ENCODE data around the gene SLC12A3.

Gene SLC12A3

DNA sequence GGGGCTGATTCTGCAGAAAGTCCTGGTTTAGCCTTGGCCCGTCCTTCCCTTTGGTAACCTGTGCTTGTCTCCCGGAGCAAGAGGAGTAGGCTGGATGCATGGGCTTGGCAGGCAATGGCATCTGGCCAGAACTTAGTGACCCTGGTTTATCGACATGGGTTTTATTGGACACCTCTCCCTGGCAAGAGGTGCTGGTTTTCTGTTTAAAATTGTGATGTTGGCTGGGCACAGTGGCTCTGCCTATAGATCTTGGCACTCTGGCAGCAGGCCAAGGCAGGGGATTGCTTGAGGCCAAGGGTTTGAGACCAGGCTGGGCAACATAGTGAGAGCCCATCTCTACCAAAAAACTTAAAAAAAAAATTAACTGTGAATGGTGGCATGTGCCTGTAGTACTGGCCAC lies 31.2 kb downstream of the SLC12A3 start:
- H3K27ac Mint-ChIP-seq, result peak overlapping the region in 1 of 2 donors; percentile 44
- peaks cover 3% of the 10 kb centered on the region for H3K36me3 Mint-ChIP-seq (ENCODE audit: insufficient read depth)
- H3K9me3 Mint-ChIP-seq, result no peaks in the 10 kb centered on the region
- no peak overlapping the region for H3K4me3 Mint-ChIP-seq
- ATAC-seq (replicated peaks) (no peak), DNase-seq (no peak)
- H3K27me3 Mint-ChIP-seq, result peaks cover 5 to 8% of the 10 kb centered on the region in 2 donors
- peaks cover 16 to 17% of the 10 kb centered on the region in 2 donors for H3K4me1 Mint-ChIP-seq (ENCODE audit: low read depth in 2 of 2)

GRCh38 chr16:56897026-56897799 lies 32.2 kb downstream of the SLC12A3 start:
- peaks cover 3% of the 10 kb centered on the region for H3K36me3 Mint-ChIP-seq (ENCODE audit: insufficient read depth)
- no peaks in the 10 kb centered on the region for H3K9me3 Mint-ChIP-seq
- no peak overlapping the region for H3K4me3 Mint-ChIP-seq
- peaks cover 16 to 17% of the 10 kb centered on the region in 2 donors for H3K4me1 Mint-ChIP-seq (ENCODE audit: low read depth in 2 of 2)
- DNase-seq (no peak), ATAC-seq (replicated peaks) (no peak)
- no peak overlapping the region for H3K27ac Mint-ChIP-seq
- H3K27me3 Mint-ChIP-seq, result peaks cover 7 to 17% of the 10 kb centered on the region in 2 donors

GRCh38 chr16:56898847-56899246 lies 33.8 kb downstream of the SLC12A3 start:
- H3K4me3 Mint-ChIP-seq, result peak overlapping the region in 1 of 2 donors; percentile 25

DNA sequence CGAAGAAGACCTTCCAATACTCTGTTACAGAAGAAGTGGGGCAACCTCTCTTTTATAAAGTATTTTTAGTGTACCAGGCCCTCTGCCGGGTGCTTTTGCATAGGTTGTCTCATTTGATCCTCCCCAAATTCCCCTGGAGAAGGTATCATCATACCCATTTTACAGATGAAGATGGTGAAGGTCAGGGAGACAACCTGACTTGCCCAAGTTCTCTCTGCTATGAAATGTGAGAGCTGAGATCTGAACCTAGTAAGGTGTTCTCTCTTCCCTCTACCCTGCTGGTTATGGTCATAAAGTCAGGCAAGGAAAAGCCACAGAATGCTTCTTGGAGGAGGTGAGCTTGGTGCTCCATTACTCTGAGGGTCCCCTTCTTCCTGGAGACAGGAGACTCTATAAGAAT lies 38.9 kb downstream of the SLC12A3 start:
- H3K9me3 Mint-ChIP-seq, result no peaks in the 10 kb centered on the region
- H3K4me1 Mint-ChIP-seq (ENCODE audit: low read depth in 2 of 2), result peaks cover 12 to 13% of the 10 kb centered on the region in 2 donors
- no peak for DNase-seq
- no peak for ATAC-seq (replicated peaks)
- peaks cover 7 to 17% of the 10 kb centered on the region in 2 donors for H3K27me3 Mint-ChIP-seq
- H3K27ac Mint-ChIP-seq, result no peak overlapping the region
- H3K36me3 Mint-ChIP-seq (ENCODE audit: insufficient read depth), result no peaks in the 10 kb centered on the region
- H3K4me3 Mint-ChIP-seq, result no peak overlapping the region

More at GRCh38 chr16:56898847-56899246, 33.8 kb downstream of the SLC12A3 start:
- Mint-ChIP-seq H3K27ac (peak overlapping the region in 1 of 2 donors; percentile 17), H3K4me1 (ENCODE audit: low read depth in 2 of 2) (peaks cover 16 to 17% of the 10 kb centered on the region in 2 donors), H3K9me3 (no peaks in the 10 kb centered on the region), H3K36me3 (ENCODE audit: insufficient read depth) (peaks cover 3% of the 10 kb centered on the region), H3K27me3 (peaks cover 7 to 17% of the 10 kb centered on the region in 2 donors)
- ATAC-seq (replicated peaks) (peak; percentile 77), DNase-seq (no peak)

GRCh38 chr16:56907401-56907800 lies 42.4 kb downstream of the SLC12A3 start:
- H3K36me3 Mint-ChIP-seq (ENCODE audit: insufficient read depth), result peaks cover 2% of the 10 kb centered on the region
- H3K4me3 Mint-ChIP-seq, result no peak overlapping the region
- no peaks in the 10 kb centered on the region for H3K9me3 Mint-ChIP-seq
- ATAC-seq (replicated peaks) (no peak), DNase-seq (no peak)
- peak overlapping the region in 1 of 2 donors; percentile 49 for H3K27ac Mint-ChIP-seq
- H3K27me3 Mint-ChIP-seq, result peaks cover 2 to 5% of the 10 kb centered on the region in 2 donors
- H3K4me1 Mint-ChIP-seq (ENCODE audit: low read depth in 2 of 2), result peaks cover 0 to 2% of the 10 kb centered on the region in 2 donors

DNA sequence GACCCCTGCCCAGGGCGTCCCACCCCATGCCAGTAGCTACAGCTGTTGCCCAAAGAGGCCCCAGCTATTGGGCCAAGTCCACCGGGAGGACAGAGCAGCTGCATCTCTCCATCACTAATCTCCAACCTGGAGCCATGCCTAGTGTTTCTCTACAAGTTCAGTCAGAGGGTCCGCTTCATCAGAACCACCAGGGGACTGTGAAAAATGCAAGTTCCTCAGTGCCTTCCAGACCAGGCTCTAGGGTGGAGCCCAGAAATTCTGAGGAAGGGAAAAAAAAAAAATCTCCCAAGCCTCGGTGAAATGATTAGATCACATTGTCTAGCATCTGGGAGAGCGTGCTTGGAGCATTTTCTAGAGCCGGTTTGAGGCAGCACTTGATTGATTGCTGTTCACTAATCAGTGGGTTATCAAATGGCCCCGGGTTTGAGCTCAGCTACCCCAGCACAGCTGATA lies 44.5 kb downstream of the SLC12A3 start:
- Mint-ChIP-seq H3K36me3 (ENCODE audit: insufficient read depth) (peaks cover 2% of the 10 kb centered on the region), H3K9me3 (no peaks in the 10 kb centered on the region), H3K4me1 (ENCODE audit: low read depth in 2 of 2) (peaks cover 0 to 2% of the 10 kb centered on the region in 2 donors), H3K27me3 (peaks cover 7 to 19% of the 10 kb centered on the region in 2 donors), H3K4me3 (no peak overlapping the region), H3K27ac (no peak overlapping the region)
- ATAC-seq (replicated peaks), result no peak
- no peak for DNase-seq

DNA sequence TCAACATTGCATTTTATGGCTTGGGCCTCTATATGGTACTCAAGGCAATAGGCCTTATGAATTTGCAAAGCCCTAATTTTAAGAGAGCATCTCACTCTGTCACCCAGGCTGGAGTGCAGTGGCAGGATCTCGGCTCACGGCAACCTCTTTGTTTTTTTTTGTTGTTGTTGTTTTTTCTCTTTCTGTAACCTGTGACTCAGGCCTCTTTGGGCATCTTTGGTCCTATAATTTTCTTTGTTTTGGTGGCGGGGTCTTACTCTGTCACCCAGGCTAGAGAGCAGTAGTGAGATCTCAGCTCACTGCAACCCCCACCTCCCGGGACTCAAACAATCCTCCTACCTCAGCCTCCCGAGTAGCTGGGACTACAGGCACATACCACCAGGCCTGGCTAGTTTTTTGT lies 45.1 kb downstream of the SLC12A3 start:
- peaks cover 2% of the 10 kb centered on the region for H3K36me3 Mint-ChIP-seq (ENCODE audit: insufficient read depth)
- H3K27ac Mint-ChIP-seq, result no peak overlapping the region
- no peaks in the 10 kb centered on the region for H3K9me3 Mint-ChIP-seq
- H3K27me3 Mint-ChIP-seq, result peaks cover 7 to 23% of the 10 kb centered on the region in 2 donors
- peaks cover 0 to 2% of the 10 kb centered on the region in 2 donors for H3K4me1 Mint-ChIP-seq (ENCODE audit: low read depth in 2 of 2)
- H3K4me3 Mint-ChIP-seq, result no peak overlapping the region
- no peak for ATAC-seq (replicated peaks)
- no peak for DNase-seq

DNA sequence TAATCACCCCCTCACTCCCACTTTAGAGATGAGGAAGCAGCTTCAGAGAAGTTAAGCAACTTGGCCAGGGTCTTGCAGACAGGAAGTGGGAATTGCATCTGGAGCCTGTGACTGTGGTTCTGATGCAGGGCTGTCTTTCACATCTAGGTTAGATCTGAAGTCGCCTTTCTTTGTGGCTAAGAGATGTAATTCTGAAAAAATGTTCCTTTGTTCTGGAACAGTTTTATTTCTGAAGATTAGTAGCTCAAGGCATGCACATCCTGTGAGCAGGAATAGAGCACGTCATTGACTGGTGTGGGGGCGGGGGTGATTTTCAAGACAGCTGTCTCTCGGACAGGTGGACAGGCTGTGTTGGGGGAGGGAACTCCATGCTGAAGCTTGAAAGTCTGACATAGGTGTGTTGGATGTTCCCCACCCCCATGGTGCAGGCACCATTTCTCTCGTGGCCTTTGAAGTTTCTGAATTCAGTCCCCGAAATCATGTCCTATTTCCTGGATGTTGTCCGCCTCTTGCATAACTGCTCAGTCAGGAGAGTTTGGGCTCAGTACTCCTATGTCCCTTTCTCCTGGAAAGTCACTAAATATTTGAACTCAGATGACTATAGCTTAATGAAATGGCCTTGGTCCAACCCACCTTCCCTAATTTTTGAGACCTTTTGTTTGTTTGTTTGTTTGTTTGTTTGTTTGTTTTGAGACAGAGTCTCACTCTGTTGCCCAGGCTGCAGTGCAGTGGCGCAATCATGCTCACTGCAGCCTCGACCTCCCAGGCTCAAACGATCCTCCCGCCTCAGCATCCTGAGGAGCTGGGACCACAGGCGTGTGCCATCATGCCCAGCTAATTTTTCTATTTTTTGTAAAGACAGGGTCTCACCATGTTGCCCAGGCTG lies 45.9 kb downstream of the SLC12A3 start:
- Mint-ChIP-seq H3K4me3 (no peak overlapping the region), H3K4me1 (ENCODE audit: low read depth in 2 of 2) (peaks cover 0 to 2% of the 10 kb centered on the region in 2 donors), H3K9me3 (no peaks in the 10 kb centered on the region), H3K27me3 (peaks cover 7 to 23% of the 10 kb centered on the region in 2 donors), H3K27ac (peak overlapping the region in 1 of 2 donors; percentile 67), H3K36me3 (ENCODE audit: insufficient read depth) (peaks cover 2% of the 10 kb centered on the region)
- no peak for DNase-seq
- ATAC-seq (replicated peaks), result no peak

DNA sequence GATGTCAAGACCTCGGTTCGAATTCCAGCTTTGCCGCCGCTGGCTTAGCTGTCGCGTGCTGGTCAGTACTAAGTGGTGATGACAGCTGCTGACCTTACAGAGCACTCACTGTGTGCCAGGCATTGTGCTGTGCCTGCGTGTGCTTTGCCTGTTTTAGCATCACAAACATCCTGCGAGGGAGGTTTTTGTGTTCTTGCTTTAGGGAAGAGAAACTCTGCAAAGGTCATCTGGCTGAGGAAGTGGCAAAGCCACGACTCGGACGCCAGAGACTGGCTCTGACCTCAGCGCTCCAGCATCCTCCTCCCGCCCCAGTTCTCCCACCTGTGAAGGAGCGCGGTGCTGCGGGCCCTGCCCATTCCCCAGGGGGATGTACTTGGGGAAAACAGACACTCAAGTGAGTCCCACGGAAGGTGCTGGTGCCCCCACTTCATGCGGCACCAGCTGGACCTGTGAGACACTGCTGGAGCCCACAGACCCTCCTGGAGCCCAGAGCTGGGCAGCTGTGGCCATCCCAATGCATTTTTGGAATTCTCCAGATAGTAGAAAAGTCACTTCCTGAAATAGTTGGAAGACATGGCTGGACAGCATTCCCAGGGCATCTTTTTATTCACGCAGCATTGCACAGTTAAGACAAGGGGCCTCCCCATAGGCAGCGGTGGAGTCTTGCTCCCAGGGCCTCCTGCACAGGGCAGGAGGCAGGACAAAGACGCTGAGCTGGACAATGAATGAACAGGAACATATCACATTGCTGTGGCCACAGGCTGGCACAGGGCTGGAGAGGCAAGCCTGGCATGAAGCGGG lies 47.0 kb downstream of the SLC12A3 start:
- peak overlapping the region in 1 of 2 donors; percentile 67 for H3K27ac Mint-ChIP-seq
- H3K4me1 Mint-ChIP-seq (ENCODE audit: low read depth in 2 of 2), result peaks cover 6 to 9% of the 10 kb centered on the region in 2 donors
- H3K9me3 Mint-ChIP-seq, result no peaks in the 10 kb centered on the region
- peaks cover 7 to 23% of the 10 kb centered on the region in 2 donors for H3K27me3 Mint-ChIP-seq
- peaks cover 2% of the 10 kb centered on the region for H3K36me3 Mint-ChIP-seq (ENCODE audit: insufficient read depth)
- no peak for DNase-seq
- ATAC-seq (replicated peaks), result no peak
- no peak overlapping the region for H3K4me3 Mint-ChIP-seq

DNA sequence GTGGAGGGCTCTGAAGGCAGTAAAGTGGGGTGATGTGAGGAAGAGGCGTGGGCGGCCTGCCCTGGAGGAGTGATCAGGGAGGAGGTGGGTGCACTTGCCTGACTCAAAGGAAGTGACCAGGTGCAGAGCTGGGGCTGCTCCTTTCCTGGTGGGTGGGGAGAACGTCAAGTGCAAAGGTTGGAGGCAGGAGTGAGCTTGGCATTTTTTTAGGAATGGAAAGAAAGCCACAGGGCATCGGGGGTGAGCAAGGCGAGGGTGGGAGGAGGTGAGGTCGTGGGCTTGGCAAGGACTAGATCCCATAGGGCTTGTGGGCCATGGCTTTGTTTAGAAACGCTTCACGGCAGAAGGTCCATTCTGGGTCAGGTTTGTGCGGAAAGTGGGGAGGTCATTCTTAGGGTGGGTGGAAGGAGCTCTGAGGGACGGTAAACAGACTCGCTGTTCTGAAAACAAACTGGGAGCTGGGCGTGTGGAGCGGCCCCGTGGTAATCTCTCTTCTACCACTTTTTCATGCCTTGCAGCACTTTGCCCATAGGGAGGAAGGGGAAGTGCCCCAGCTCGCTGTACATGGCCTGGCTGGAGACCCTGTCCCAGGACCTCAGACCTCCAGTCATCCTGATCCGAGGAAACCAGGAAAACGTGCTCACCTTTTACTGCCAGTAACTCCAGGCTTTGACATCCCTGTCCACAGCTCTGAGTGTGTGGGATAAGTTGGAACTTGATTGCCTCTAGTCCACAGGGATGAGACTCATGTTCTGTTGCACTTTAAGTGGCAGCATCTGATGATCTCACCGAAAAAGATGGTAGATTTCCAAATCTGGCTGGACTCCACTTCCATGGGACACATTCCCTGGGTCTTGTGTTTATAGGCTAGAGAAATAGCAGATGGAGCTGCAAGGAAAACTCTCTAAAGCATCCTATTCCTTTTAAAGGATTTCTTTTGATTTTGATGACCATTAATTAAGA lies 48.0 kb downstream of the SLC12A3 start:
- Mint-ChIP-seq H3K27ac (no peak overlapping the region), H3K9me3 (no peaks in the 10 kb centered on the region), H3K4me3 (no peak overlapping the region), H3K4me1 (ENCODE audit: low read depth in 2 of 2) (peaks cover 13 to 16% of the 10 kb centered on the region in 2 donors), H3K27me3 (peaks cover 7 to 23% of the 10 kb centered on the region in 2 donors), H3K36me3 (ENCODE audit: insufficient read depth) (peaks cover 2% of the 10 kb centered on the region)
- ATAC-seq (replicated peaks) (no peak), DNase-seq (no peak)

GRCh38 chr16:56914896-56915295 lies 49.9 kb downstream of the SLC12A3 start:
- H3K9me3 Mint-ChIP-seq, result no peaks in the 10 kb centered on the region
- H3K36me3 Mint-ChIP-seq (ENCODE audit: insufficient read depth), result no peaks in the 10 kb centered on the region
- ATAC-seq (replicated peaks), result no peak
- no peak overlapping the region for H3K4me3 Mint-ChIP-seq
- H3K4me1 Mint-ChIP-seq (ENCODE audit: low read depth in 2 of 2), result peaks cover 13 to 20% of the 10 kb centered on the region in 2 donors
- H3K27me3 Mint-ChIP-seq, result peaks cover 7 to 23% of the 10 kb centered on the region in 2 donors
- no peak overlapping the region for H3K27ac Mint-ChIP-seq
- no peak for DNase-seq
